Neural progenitor cell (in vitro differentiated cells): ENCODE measurements around the gene STXBP5.

Experiments
- EZH2 ChIP-seq: fragments of 200-600 bp; sonication (generic); IDR thresholded peaks from 2 replicates; pipeline ENCODE4 v1.6.1; 2017; ENCODE audit warnings: antibody characterized with exemption, mild to moderate bottlenecking, moderate library complexity
- EZH2phosphoT487 ChIP-seq: fragments of 200-600 bp; sonication (generic); IDR thresholded peaks from 2 replicates; pipeline ENCODE4 v1.6.1; 2017; ENCODE audit warnings: antibody characterized with exemption
- TF ChIP-seq, protein P1 (sequence below): fragments of 200-600 bp; sonication (generic); IDR thresholded peaks from 2 replicates; pipeline ENCODE4 v1.5.1; 2017; ENCODE audit warnings: antibody characterized with exemption, mild to moderate bottlenecking

DNA sequence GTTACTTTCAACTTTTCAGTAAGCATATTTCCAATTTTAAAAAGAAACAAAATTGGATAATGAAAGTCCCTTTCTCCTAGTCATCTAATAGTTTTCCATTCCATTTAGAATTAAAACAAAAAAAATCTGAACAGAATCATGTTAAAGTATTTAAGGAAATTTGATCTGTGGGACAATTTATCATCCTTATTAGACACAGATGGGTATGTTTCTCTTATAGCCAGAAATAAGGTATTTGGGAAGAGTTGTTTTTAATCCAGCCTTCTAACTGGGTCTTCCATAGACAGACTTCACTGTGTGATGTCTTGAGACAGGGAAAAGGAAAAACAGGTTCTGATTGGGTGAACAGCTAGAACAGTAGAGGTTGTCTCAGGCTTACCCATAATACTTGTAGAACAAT, 39.5 kb upstream of the STXBP5 start:
- no peak for TF ChIP-seq EZH2
- TF ChIP-seq, protein P1, sequence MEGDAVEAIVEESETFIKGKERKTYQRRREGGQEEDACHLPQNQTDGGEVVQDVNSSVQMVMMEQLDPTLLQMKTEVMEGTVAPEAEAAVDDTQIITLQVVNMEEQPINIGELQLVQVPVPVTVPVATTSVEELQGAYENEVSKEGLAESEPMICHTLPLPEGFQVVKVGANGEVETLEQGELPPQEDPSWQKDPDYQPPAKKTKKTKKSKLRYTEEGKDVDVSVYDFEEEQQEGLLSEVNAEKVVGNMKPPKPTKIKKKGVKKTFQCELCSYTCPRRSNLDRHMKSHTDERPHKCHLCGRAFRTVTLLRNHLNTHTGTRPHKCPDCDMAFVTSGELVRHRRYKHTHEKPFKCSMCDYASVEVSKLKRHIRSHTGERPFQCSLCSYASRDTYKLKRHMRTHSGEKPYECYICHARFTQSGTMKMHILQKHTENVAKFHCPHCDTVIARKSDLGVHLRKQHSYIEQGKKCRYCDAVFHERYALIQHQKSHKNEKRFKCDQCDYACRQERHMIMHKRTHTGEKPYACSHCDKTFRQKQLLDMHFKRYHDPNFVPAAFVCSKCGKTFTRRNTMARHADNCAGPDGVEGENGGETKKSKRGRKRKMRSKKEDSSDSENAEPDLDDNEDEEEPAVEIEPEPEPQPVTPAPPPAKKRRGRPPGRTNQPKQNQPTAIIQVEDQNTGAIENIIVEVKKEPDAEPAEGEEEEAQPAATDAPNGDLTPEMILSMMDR = no peak
- TF ChIP-seq EZH2phosphoT487 = no peak
